GM21526 (cell line): ENCODE data around the gene TTC31.
"Not testable (repeated sequence)": the region's sequence is repeated elsewhere in the genome, so short reads cannot be mapped to it uniquely, and the experiment has no call there.

Experiments used
- ATAC-seq: cut with Tn5 transposase; IDR thresholded peaks from one replicate; pipeline ENCODE4 v1.9.1; 2021; ENCODE audit warnings: moderate library complexity; ENCODE audit not compliant: unreplicated experiment, low FRiP score

Gene TTC31

GRCh38 chr2:74457129-74457548, 25.7 kb upstream of the TTC31 start:
- no peak for ATAC-seq

DNA sequence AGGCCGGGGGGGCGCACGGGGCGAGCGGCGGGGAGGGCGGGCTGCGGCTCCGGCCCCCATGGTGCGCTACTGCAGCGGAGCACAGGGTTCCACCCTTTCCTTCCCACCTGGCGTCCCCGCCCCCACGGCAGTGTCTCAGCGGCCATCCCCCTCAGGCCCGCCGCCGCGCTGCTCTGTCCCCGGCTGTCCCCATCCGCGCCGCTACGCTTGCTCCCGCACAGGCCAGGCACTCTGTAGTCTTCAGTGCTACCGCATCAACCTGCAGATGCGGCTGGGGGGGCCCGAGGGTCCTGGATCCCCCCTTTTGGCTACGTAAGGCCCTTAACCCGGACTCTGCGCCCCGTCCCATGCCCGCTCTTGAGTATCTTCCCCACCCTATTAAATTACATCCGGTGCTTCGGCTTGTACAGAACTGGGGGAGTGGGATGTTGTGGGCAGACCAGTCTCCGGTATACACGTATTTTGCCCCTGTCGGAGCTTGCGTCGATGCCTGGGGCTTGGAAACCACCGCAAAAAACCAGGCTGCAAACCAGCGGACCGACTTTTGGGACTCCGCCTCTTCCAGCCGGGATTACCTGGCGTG, 25.2 kb upstream of the TTC31 start:
- peak; percentile 34 for ATAC-seq

DNA sequence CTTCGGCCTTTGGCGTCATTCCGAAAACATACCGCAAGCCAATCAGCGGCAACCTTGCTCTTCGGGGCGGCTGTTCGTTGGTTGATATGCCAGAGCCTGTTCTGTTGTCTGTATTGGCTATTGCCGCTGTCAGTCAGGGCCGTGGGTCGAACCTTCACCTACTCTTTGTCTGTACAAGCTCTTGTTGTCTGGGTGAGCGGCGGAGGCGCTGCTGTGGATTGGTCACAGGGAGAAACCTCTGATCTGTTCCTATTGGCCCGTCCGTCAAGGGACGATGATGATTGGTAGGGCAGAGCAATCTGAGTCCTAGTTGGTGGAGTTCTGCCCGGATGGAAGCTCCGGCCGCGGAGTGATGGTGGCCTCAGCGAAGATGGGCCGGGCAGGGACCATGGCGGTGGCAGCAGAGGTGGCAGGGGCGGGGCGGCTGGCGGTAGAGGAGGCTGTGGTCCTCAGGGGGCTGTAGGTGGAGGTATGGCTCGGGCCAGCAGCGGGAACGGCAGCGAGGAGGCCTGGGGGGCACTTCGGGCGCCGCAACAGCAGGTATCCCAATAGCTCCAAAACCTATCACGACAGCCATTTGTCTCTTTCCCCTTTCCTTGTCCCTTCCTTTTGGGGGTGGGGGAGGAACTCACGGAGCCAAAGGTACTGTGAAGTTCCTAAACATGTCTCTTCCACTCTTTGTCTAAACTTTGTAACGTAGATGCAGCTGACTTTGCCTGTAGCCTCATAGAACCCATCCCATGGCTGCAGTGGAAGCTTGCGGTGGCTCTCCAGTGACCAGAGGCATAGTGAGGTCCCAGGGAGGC, 24.5 kb upstream of the TTC31 start, which contains the start of gene WBP1:
TSS of gene WBP1 (plus strand) at position 307 of the 806 bp plus-strand sequence. CDS start at position 472, 165 bp downstream.
- ATAC-seq, result peak; percentile 78

DNA sequence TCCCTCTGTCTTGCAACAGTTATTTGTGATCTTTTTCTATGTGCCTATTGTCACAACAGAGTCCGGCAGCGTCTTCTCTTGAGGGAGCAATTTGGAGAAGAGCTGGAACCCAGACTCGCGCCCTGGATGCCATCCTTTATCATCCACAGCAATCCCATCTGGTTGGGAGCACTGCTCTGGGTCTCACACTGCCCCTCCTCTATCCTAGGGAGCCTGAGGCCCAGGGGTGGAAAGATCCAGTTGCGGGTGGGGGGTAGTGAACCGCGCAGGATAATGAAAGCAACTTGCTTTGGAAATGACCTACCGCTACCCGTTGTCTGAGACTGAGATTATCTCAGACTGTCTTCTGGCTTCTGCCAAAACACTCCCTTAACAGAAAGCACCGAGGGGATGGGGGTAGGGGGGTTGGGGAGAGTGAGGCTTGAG, 23.9 kb upstream of the TTC31 start:
- ATAC-seq, result no peak

DNA sequence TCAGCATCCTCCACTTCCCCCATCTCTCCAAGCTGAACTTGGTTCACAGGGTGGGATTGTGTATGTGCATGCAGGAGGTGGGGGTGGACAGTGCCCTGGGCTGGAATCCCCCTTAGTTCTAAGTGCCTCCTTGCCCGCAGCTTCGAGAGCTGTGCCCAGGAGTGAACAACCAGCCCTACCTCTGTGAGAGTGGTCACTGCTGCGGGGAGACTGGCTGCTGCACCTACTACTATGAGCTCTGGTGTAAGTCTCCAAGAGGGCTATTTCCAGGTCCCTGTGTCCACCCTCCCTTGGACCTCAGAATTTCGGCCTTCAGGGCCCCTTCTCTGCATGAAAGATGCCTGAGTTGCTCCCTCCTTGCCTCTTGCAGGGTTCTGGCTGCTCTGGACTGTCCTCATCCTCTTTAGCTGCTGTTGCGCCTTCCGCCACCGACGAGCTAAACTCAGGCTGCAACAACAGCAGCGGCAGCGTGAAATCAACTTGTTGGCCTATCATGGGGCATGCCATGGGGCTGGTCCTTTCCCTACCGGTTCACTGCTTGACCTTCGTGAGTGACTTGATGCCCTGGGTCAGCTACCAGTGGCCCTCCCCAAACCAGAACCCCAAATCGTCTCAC, 23.3 kb upstream of the TTC31 start:
- not testable (repeated sequence) for ATAC-seq

- not testable (repeated sequence) for ATAC-seq
These were observed 22.7 kb upstream of the TTC31 start for GRCh38 chr2:74460187-74460586.

- ATAC-seq, result no peak
These were observed 21.5 kb upstream of the TTC31 start for GRCh38 chr2:74461187-74462053.

- ATAC-seq, result no peak
These were observed 20.7 kb upstream of the TTC31 start for GRCh38 chr2:74462054-74462785.

- ATAC-seq, result no peak
These were observed 20.1 kb upstream of the TTC31 start for GRCh38 chr2:74462786-74463105.

GRCh38 chr2:74464406-74464805, 18.5 kb upstream of the TTC31 start:
- ATAC-seq, result no peak

- ATAC-seq, result not testable (repeated sequence)
These were observed 12.1 kb upstream of the TTC31 start for GRCh38 chr2:74470742-74471141.

GRCh38 chr2:74471332-74472065, 11.4 kb upstream of the TTC31 start:
- ATAC-seq, result no peak

- peak; percentile 70 for ATAC-seq
These were observed 10.6 kb upstream of the TTC31 start, which contains the start of gene MRPL53 for GRCh38 chr2:74472086-74472944. MRPL53 (minus strand) TSS chr2:74472680; CDS start chr2:74472660, 20 bp downstream.

DNA sequence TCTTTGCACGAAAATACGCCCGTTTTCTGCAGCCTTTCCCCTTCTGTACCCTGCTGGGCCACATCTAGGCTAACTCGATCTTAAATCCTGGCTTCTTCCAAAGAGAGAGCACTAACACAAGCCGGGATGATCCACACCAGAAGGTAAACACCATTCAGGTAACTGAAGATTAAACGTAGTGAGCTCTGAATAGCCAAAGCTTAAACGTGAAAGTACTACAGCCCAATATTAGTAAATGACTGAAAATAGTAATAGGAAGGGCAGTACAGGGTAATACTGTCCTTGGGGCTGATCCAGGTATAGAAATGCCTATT, 10.0 kb upstream of the TTC31 start:
- no peak for ATAC-seq

DNA sequence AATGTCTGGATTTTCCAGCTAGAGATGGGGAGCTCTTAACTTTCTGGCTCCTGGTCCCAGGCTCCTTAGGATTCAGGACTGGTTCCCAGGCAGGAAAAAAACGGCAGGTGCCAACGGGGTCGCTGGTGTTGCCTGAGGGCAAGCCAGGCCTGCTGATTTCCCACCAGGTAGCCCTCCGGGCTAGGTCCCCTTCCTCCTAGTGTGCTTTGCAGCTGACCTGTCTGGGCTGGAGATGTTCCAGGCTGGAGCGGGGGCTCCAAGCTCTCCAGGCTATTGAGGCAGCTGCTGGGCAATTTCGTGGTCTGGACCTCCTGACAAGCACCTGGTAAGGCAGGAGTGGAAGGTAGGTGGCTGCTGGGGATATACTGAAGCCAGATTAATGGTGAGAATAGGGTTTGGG, 8.4 kb upstream of the TTC31 start:
- ATAC-seq, result no peak

GRCh38 chr2:74474899-74475298, 8.0 kb upstream of the TTC31 start:
- ATAC-seq, result no peak

GRCh38 chr2:74481431-74481830, 1.4 kb upstream of the TTC31 start:
- ATAC-seq, result no peak

DNA sequence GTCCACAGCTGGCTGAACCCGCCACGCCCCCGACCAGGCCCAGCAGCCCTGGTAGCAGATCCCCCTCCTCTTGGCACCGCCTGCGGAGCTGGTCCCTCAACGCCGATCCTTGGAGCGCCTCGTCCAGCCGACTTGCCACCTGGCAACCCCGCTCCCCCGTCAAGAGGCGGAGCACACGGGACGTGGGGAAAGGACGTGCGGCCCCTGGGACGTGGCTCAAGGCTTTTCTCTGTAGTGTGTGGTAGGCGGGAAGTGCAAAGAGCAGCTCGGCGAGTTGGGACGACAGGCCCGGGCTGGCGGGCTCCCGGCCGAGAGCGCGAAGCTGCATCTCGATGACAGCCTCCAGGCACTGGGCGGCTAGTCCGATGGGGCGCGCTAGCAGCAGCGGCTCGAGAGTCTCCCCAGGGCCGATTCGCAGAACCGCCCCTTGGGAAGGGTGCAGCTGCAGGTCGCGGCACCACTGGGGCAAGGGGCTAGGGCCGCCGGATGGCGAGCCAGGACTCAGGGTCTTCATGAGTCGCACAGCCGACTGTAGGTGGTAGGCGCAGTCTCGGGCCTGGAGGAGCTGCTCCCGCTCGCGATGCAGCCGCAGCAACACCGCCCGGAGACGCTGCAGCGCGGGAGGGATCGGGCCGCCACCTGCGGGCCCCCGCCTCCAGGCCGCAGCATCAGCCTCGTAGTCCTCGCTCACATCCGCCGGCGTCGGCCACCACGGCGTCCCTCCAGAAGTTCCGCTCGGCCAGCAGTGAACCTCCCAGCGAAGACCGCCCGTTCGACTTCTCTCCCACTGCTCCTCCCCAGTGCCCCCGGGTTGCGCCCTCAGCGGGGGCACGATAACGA, 700 bp upstream of the TTC31 start:
- ATAC-seq, result peak; percentile 31
